VCaP (cell line): ENCODE data around the gene RAB5A.
"Not testable (repeated sequence)": the region's sequence is repeated elsewhere in the genome, so short reads cannot be mapped to it uniquely, and the experiment has no call there.

Experiments
- H3K27ac ChIP-seq: fragments of 450-650 bp; 2 replicates; pipeline ENCODE4 v1.5.1; 2017
- TF ChIP-seq, protein P1 (sequence below): fragments of 450-650 bp; conservative IDR thresholded peaks from 2 replicates; pipeline ENCODE4 v1.5.1; 2017; ENCODE audit warnings: mild to moderate bottlenecking, moderate library complexity

The RAB5A gene

DNA sequence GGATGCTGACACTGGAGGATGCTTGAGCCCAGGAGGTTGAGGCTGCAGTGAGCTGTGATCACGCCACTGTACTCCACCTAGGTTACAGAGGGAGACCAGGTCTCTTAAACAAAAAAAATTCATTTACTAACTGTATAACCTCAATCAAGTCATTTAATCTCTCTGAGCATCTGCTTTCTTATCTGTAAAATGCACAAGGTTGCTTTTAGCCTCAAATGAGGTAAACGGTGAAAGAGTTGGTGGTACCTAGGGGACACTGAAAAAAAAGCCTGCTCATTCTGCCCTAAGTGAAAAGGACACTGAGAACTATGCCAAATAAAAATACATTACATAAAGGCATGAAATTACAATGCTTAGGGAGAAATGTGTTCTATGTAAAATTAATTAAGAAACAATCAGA is 61.7 kb downstream of the RAB5A start:
- no peak overlapping the region for H3K27ac ChIP-seq
- TF ChIP-seq, protein P1, sequence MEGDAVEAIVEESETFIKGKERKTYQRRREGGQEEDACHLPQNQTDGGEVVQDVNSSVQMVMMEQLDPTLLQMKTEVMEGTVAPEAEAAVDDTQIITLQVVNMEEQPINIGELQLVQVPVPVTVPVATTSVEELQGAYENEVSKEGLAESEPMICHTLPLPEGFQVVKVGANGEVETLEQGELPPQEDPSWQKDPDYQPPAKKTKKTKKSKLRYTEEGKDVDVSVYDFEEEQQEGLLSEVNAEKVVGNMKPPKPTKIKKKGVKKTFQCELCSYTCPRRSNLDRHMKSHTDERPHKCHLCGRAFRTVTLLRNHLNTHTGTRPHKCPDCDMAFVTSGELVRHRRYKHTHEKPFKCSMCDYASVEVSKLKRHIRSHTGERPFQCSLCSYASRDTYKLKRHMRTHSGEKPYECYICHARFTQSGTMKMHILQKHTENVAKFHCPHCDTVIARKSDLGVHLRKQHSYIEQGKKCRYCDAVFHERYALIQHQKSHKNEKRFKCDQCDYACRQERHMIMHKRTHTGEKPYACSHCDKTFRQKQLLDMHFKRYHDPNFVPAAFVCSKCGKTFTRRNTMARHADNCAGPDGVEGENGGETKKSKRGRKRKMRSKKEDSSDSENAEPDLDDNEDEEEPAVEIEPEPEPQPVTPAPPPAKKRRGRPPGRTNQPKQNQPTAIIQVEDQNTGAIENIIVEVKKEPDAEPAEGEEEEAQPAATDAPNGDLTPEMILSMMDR: no peak

DNA sequence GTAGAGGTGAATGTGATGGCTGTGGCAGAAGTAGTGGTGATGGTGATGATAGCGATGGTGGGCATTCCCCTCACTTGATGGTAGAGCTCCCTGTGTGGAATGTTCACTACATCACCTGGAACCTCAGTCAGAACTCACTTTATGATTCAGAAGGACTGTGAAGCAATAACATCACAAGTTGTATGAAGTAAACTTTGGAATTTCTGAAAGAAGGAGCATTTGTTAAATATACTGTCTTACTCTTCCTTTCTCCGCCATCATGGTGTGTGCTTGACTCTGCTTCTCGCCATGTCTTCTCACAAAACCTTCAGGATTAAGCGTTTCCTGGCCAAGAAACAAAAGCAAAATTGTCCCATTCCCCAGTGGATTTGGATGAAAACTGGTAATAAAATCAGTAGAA is 65.3 kb downstream of the RAB5A start, which contains the start of gene PP2D1:
Gene PP2D1, minus strand, starts transcription at position 101 of the 400 bp plus-strand sequence. CDS start 192 bp downstream, outside the sequence.
- TF ChIP-seq, protein P1: no peak
- H3K27ac ChIP-seq: no peak within 1 kb of the TSS

DNA sequence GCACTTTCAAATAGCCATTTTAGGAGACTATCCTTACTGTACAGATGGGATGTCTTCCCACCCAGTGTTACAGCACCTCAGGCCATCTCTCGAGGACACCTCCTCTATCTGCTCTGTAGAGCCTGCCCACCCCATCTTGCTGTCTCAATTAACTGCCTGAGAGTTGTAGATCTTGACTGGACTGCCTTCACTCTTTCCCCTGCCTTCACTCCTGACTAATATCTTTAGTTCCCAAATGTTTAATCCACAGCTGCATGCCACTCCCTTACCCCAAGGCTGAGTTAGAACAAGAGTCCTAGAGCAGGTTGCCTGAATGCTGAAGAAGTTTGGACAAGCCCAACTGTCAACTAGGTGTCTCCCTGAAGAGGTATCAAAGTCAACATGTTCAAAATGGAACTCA is 66.5 kb downstream of the RAB5A start:
- H3K27ac ChIP-seq: no peak overlapping the region
- TF ChIP-seq, protein P1: no peak

DNA sequence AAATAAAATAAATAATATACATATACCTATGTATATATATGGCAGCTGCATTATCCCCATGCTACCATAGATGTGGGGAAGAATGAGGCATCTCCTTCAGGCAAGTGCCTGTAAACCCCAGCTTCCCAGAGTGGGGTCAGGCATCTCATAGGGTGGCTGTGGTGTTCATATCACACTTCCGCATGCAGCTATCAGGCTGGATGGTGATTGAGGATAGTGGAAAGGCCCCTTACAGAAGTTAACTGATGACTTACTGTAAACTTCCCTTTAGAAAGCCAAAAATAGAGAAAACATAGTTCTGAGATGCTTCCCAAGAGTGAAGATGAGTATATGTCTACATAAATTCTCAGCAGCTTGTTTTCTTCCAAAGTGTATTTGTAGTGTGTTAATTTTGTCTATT is 68.6 kb downstream of the RAB5A start:
- TF ChIP-seq, protein P1: no peak
- no peak overlapping the region for H3K27ac ChIP-seq

DNA sequence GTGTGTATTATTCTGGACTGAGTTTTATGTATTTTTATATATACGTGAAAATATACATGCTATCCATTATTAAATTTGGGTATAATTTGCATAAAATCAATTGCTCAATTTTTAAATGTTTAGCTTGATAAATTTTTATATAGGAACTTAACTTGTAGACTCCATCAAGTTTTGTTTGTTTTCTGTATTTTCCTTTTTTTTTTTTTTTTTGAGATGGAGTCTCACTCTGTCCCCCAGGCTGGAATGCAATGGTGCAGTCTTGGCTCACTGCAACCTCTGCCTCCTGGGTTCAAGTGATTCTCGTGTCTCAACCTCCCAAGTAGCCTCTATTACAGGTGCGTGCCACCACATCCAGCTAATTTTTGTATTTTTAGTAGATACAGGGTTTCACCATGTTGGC is 69.2 kb downstream of the RAB5A start:
- not testable (repeated sequence) for H3K27ac ChIP-seq

DNA sequence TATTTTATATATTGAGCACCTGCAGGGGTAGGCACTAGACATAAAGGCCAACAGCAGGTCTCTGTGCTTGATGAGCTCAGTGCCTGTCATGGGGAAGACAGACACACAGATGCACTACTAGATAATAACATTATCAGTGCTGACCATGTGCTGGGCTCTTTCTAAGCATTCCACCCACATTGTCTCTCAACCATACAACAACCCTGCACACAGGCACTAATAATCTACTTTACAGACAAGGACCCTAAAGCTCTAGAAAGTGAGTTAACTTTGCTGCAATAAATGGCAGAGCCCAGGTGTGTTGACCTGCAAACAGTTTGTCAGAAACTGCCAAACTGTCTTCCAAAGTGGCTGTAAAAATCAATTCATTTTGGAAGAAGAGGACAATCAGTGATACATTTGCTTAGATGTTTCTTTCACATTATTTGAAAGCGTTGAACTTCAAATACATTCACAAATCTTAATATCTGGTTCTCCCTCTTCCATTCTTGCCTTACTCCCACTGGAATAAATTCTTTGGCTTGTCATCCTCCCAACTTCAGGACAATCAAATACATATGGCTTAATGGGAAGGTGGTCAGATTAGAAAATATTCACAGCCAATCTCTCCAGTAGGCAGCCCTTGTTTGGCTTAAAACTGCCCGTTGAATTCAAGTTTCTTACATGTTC is 76.2 kb downstream of the RAB5A start:
- H3K27ac ChIP-seq: peak overlapping the region; percentile 100
- TF ChIP-seq, protein P1: no peak

DNA sequence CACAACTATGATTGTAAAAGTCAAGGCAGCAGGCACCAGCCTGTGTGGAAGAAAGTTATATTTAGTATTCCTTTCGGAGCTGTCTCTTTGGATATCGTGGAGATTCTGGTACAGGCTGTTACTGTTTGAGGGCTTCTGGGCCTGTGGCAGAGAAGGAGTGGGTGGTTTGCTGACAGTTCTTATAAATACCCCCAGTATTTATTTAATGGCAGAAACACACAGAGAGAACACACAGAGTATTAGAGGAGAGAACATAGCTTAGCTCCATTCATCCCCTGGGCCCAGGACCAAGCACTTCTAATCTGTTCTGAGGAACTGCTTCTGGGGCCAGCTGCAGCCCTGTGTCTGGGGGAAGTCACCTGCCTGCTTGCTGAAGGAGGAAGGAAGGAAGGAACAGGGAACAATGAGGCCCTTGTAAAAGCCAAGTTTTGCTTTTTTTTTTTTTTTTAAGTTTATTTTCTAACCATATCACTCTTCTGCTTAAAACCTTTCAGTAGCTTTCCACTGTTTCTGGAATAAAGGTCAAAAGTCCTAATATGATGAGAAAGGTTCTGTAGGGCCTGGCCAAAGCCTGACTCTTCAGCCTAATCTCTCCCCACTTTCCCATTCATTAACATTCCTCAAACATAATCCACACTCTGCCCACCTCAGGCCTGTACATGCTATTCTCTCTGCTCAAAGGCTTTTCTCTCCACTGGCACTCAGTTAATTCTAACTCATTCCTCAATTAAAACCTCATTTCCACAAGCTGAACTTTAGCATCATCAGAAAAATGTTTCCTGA is 76.9 kb downstream of the RAB5A start:
- TF ChIP-seq, protein P1: no peak
- peak overlapping the region; percentile 100 for H3K27ac ChIP-seq

DNA sequence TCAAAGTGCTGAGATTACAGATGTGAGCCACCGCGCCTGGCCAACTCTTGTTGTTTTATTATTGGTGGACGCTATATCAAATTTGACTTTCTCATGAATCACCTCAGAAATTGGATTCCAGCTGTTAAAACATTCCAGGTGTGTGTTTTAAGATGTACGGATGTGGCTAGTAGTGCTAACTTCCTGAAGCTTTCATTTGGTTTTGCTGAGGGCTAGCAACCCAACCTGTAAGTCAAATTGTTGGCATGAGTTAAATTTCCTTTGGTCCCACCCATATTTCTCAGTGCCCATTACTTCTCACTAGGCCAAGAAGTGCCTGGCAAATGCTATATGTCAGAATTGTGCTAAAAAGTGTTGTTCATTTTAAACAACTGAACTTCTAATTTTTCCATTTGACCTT is 80.2 kb downstream of the RAB5A start:
- TF ChIP-seq, protein P1: no peak
- H3K27ac ChIP-seq: peak overlapping the region; percentile 100
